Measurements from ENCODE around the gene TSPAN10. TPM values are rescaled to one million over a fixed set of nuclear protein-coding genes. Genes with fewer than 3 reads are reported as not detected.

TSPAN10 gene
- total and polyA plus RNA-seq, 2 of the 4 experiments (the other 2 are of a cell fraction): 1.4 to 4.5 TPM

DNA sequence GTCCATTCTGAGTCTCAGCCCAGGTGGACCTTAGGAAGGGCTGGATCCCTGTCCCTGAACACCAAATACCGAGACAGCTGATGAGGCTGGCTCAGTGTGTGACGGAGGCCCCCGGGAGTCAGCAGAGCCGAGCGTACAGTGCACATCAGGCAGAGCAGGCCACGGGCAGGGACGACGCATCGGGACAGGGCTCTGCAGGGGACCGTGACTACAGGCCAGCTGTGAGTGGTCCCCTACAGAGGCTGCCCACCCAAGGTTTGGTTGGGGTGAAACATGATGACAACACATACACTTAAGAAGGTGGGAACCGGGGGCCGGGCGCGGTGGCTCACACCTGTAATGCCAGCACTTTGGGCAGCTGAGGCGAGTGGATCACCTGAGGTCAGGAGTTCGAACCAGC is 36.0 kb downstream of the TSPAN10 start:
- no peak for ATAC-seq (ENCODE audit: low read depth)
- TF ChIP-seq BHLHE40 (IDR thresholded peaks at IDR 0.05; ENCODE audit: low read depth, low read length) (no peak), RCOR1 (IDR thresholded peaks at IDR 0.05; ENCODE audit: insufficient replicate concordance, low read length) (no peak)
- TF ChIP-seq, protein P1, sequence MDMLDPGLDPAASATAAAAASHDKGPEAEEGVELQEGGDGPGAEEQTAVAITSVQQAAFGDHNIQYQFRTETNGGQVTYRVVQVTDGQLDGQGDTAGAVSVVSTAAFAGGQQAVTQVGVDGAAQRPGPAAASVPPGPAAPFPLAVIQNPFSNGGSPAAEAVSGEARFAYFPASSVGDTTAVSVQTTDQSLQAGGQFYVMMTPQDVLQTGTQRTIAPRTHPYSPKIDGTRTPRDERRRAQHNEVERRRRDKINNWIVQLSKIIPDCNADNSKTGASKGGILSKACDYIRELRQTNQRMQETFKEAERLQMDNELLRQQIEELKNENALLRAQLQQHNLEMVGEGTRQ (IDR thresholded peaks at IDR 0.05; ENCODE audit: low read depth, low read length): no peak
- Histone ChIP-seq H3K23ac (ENCODE audit: low read depth, low read length) (no peak overlapping the region), H2BK20ac (ENCODE audit: low read depth, low read length) (no peak overlapping the region), H2AK5ac (ENCODE audit: low read depth, low read length) (no peak overlapping the region), H2AFZ (replicated peaks; ENCODE audit: low read length, poor library complexity) (no peak overlapping the region), H3K4ac (ENCODE audit: low read depth, low read length) (no peak overlapping the region), H4K20me1 (ENCODE audit: insufficient read depth, low read length) (peaks cover 8% of the 10 kb centered on the region; the same call in 1 of the 2 replicates), H3K79me1 (ENCODE audit: low read depth in 1 of 2, low read length in 2 of 2) (peaks cover 15 to 54% of the 10 kb centered on the region in 2 experiments), H3K36me3 (ENCODE audit: control insufficient read depth, insufficient read depth, low read length) (peaks cover 50% of the 10 kb centered on the region), H3K27me3 (ENCODE audit: control insufficient read depth, insufficient read depth, low read length) (no peaks in the 10 kb centered on the region), H3K9me3 (ENCODE audit: control insufficient read depth, insufficient read depth, low read length) (no peaks in the 10 kb centered on the region), H2BK5ac (ENCODE audit: low read depth, low read length, poor library complexity, severe bottlenecking) (no peak overlapping the region), H3K18ac (ENCODE audit: low read depth, low read length) (no peak overlapping the region), H4K91ac (ENCODE audit: insufficient read depth, low read depth, low read length) (no peak overlapping the region), H3K4me3 (ENCODE audit: insufficient read depth, low read depth, low read length) (no peak overlapping the region), H3K27ac (ENCODE audit: insufficient read depth, low read length) (no peak overlapping the region), H2BK120ac (ENCODE audit: low read depth, low read length) (no peak overlapping the region), H2AK9ac (replicated peaks; ENCODE audit: low read depth, low read length, poor library complexity) (no peak overlapping the region), H3K9ac (ENCODE audit: low read depth, low read length) (no peak overlapping the region), H3K4me1 (ENCODE audit: control insufficient read depth, insufficient read depth, low read length) (no peaks in the 10 kb centered on the region), H3K56ac (ENCODE audit: extremely low read depth, insufficient read depth, low read length) (no peak overlapping the region), H3K14ac (replicated peaks; ENCODE audit: low read depth, low read length) (no peak overlapping the region), H3K4me2 (ENCODE audit: low read depth, low read length) (no peak overlapping the region), H2BK15ac (ENCODE audit: low read depth, low read length) (no peak overlapping the region), H3K9me1 (ENCODE audit: insufficient read depth, low read length) (no peaks in the 10 kb centered on the region), H4K8ac (ENCODE audit: low read depth in 2 of 2, low read length in 2 of 2) (no peak overlapping the region), H4K5ac (ENCODE audit: low read depth, low read length) (no peak overlapping the region)
- BruUV-seq (replicated peaks): no TSS peak
- 96% methylated on average over 9 of the region's 16 CpGs; no CpG with 5 or more reads in 1 of the 2 experiments for WGBS, 2 experiments (ENCODE audit: extremely low coverage in 2 of 2, insufficient read length in 1 of 2)
- no peak for DNase-seq
- POLR2A ChIA-PET (ENCODE audit: unreplicated experiment): no interaction called here
- in situ Hi-C loops (cut with MboI; ENCODE audit: low sequenced_read_pairs) (no loop called here), dilution Hi-C loops (cut with HindIII; ENCODE audit: low sequenced_read_pairs, unreplicated experiment) (no loop called here), intact Hi-C loops (cut with micrococcal nuclease) (no loop called here)
- CTCF ChIA-PET: no interaction called here
